Esophagus squamous epithelium (tissue), 5 donors: Measurements from ENCODE around the gene F2RL2. TPM values are rescaled to one million over a fixed set of nuclear protein-coding genes. Genes with fewer than 3 reads are reported as not detected.

Experiments
- DNase-seq: peaks from one replicate; lab custom pipeline; 2025; lab: John Stamatoyannopoulos, UW
- H3K27ac ChIP-seq, 4 donors: fragments of 200-600 bp; sonication (generic); one replicate each; pipeline ENCODE4 v1.5.1; 2016 to 2019; ENCODE audit warnings: mild to moderate bottlenecking in 1 of 4
- H3K27me3 ChIP-seq, 4 donors: fragments of 200-600 bp; sonication (generic); 1 replicate in 3 of 4; 2 replicates in 1 of 4; pipeline versions ENCODE4 v1.5.1 to v1.6.0; 2017 to 2021; ENCODE audit warnings: antibody characterized with exemption in 1 of 4
- H3K36me3 ChIP-seq, 3 donors: fragments of 200-600 bp; sonication (generic); one replicate each; pipeline ENCODE4 v1.5.1; 2016 to 2019
- H3K4me1 ChIP-seq, 3 donors: fragments of 200-600 bp; sonication (generic); one replicate each; pipeline ENCODE4 v1.5.1; 2017 to 2019
- H3K4me3 ChIP-seq, 4 donors: fragments of 200-600 bp; sonication (generic); 1 replicate in 3 of 4; 2 replicates in 1 of 4; pipeline ENCODE4 v1.5.1; 2016 to 2019; ENCODE audit warnings: mild to moderate bottlenecking in 2 of 4, moderate library complexity in 1 of 4
- H3K9me3 ChIP-seq, 3 donors: fragments of 200-600 bp; sonication (generic); one replicate each; pipeline ENCODE4 v1.5.1; 2016 to 2019
- POLR2A ChIP-seq, 4 donors: fragments of 450-650 bp; IDR thresholded peaks; one replicate each; pipeline ENCODE4 v1.6.1; 2017; ENCODE audit warnings: antibody characterized with exemption in 4 of 4, mild to moderate bottlenecking in 4 of 4, moderate library complexity in 3 of 4
- WGBS, 2 donors: methylation state at CpG; one replicate each; pipeline ENCODE4 v1.1.5; 2018; 5-methylcytosine and 5-hydroxymethylcytosine counted together
- intact Hi-C: fragments of 100-400 bp; cut with DNase I; formaldehyde crosslinking; loops from one replicate; pipeline ENCODE4 v1.15.0; 2022
- total RNA-seq, 4 donors: library from RNA; depleted of rRNA; stranded (reverse); fragments of >200 nt; gene quantifications; one replicate each; pipeline ENCODE4 v1.1.0, GENCODE V29; 2016
- TF ChIP-seq, protein P1 (sequence below), 6 experiments: fragments of 450-650 bp in 4 of 6; fragments of 200-600 bp in 2 of 6; sonication (generic) in 2 of 6; IDR thresholded peaks; one replicate each; pipeline ENCODE4 v1.5.1; 2016 to 2019; ENCODE audit warnings: antibody characterized with exemption in 6 of 6, mild to moderate bottlenecking in 4 of 6, moderate library complexity in 4 of 6
- donor health status: DM: yes; HTN: yes; CAD: no.

The F2RL2 gene
- total RNA-seq, 4 donors from 2014 or later: 0.18 to 0.76 (median 0.44) TPM

DNA sequence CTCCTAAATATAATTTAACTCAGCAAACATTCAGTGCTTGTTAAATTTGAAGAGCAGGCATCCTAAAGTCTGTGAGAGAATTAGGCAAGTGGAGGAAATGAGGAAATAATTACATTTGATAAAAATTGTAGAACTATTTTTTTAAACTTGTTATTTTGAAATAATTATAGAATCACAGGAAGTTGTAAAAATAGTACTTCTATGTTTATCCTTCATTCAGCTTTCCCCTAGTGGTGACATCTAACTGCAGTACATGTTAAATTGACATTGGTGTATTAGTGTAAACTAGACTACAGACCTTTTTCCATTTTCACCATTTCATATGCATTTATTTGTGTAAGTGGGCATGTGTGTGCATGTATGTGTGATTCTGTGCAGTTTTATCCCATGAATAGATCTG is 51.6 kb downstream of the F2RL2 start:
- TF ChIP-seq, protein P1, sequence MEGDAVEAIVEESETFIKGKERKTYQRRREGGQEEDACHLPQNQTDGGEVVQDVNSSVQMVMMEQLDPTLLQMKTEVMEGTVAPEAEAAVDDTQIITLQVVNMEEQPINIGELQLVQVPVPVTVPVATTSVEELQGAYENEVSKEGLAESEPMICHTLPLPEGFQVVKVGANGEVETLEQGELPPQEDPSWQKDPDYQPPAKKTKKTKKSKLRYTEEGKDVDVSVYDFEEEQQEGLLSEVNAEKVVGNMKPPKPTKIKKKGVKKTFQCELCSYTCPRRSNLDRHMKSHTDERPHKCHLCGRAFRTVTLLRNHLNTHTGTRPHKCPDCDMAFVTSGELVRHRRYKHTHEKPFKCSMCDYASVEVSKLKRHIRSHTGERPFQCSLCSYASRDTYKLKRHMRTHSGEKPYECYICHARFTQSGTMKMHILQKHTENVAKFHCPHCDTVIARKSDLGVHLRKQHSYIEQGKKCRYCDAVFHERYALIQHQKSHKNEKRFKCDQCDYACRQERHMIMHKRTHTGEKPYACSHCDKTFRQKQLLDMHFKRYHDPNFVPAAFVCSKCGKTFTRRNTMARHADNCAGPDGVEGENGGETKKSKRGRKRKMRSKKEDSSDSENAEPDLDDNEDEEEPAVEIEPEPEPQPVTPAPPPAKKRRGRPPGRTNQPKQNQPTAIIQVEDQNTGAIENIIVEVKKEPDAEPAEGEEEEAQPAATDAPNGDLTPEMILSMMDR (IDR thresholded peaks at IDR 0.05): no peak
- no peak for TF ChIP-seq POLR2A (IDR thresholded peaks at IDR 0.05)
- Histone ChIP-seq H3K9me3 (no peaks in the 10 kb centered on the region), H3K27me3 (no peaks in the 10 kb centered on the region), H3K36me3 (no peaks in the 10 kb centered on the region), H3K4me1 (no peaks in the 10 kb centered on the region), H3K27ac (no peak overlapping the region), H3K4me3 (no peak overlapping the region)
- intact Hi-C loops: no loop called here
- DNase-seq: no peak

DNA sequence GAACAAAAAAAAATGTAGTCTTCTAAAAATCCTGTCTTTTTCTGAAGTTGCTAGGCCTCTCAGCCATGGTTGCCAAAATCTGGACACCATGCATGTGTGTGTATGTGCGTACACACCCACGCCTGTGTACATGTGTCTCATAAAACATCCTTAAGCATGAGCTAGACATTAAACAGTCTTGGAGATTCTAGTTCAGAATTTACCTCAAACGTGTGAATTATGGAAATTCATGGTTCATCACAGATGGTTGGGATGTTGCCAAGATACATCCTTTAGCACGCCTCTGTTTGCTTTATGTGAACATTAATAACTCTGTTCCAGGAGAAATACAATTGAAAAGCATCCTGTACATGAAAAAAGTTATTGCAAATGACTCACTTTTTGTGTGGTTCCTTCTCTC is 53.0 kb downstream of the F2RL2 start:
- intact Hi-C loops: no loop called here
- DNase-seq: no peak
- H3K4me1 ChIP-seq: no peaks in the 10 kb centered on the region
- TF ChIP-seq, protein P1 (IDR thresholded peaks at IDR 0.05): no peak
- TF ChIP-seq POLR2A (IDR thresholded peaks at IDR 0.05): no peak
- H3K27me3 ChIP-seq: no peaks in the 10 kb centered on the region
- H3K27ac ChIP-seq: no peak overlapping the region
- no peak overlapping the region for H3K4me3 ChIP-seq
- 47 to 62% methylated on average over 4 of the region's 4 CpGs for WGBS, 2 donors
- no peaks in the 10 kb centered on the region for H3K9me3 ChIP-seq
- H3K36me3 ChIP-seq: no peaks in the 10 kb centered on the region

Other genes with a start within 250 kb of the F2RL2 start
- 10 to 100 TPM in 1 of 4 donors, 1 to 10 TPM in 3; 3.0 to 16.6 (median 5.9) TPM for gene IQGAP2, start 220.1 kb downstream of the F2RL2 start, total RNA-seq
- 10 to 100 TPM in 1 of 4 donors, 1 to 10 TPM in 2, under 1 TPM in 1; 0.38 to 13.0 (median 4.9) TPM for gene F2R, start 92.7 kb upstream of the F2RL2 start, total RNA-seq
- 10 to 100 TPM in 2 of 4 donors, 1 to 10 TPM in 2; 9.0 to 15.8 (median 11.8) TPM for gene F2RL1, start 195.6 kb upstream of the F2RL2 start, total RNA-seq
- under 1 TPM in 1 of 4 donors, not detected in 3; 0.53 TPM for gene S100Z, start 226.6 kb upstream of the F2RL2 start, total RNA-seq